Measurements from ENCODE around the gene TOMM7.

DNA sequence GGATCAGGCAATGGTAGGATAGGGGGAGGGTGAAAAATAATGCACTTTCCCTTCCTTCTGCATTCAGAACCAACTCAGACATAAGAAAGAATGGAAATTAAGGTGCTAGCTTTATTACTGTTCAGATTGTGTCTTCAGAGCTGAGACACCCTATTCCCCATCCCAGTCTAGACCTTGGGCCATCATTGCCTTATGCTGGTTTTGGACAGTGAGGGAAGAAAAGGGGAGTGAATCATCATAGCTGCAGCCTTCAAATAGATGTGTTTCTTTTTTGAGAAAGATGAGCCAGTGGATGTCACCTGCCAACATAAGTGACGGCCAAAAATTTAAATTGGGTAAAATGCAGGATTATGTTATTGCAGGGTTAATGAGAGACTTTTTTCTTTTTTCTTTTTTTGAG is 27.0 kb upstream of the TOMM7 start:
- TF ChIP-seq CTCF (conservative IDR thresholded peaks at IDR 0.05) (no peak), ZFX (IDR thresholded peaks at IDR 0.05) (no peak)
